Uterus (tissue), 2 donors: Measurements from ENCODE around the gene NLRX1.

Experiments used
- CTCF ChIP-seq, 4 experiments: fragments of 200-600 bp in 2 of 4; fragments of 450-650 bp in 2 of 4; sonication (generic) in 2 of 4; IDR thresholded peaks; one replicate each; pipeline ENCODE4 v1.5.1; 2016 to 2019; ENCODE audit warnings: antibody characterized with exemption in 4 of 4, mild to moderate bottlenecking in 2 of 4, moderate library complexity in 1 of 4
- POLR2A ChIP-seq, 2 donors: fragments of 450-650 bp; IDR thresholded peaks; one replicate each; pipeline ENCODE4 v1.6.1; 2016; ENCODE audit warnings: antibody characterized with exemption in 2 of 2, mild to moderate bottlenecking in 1 of 2, moderate library complexity in 1 of 2

GRCh38 chr11:119193626-119194025, 25.1 kb downstream of the NLRX1 start:
- TF ChIP-seq CTCF (IDR thresholded peaks at IDR 0.05) (no peak), POLR2A (IDR thresholded peaks at IDR 0.05) (no peak)
